HG02970 (cell line): Measurements from ENCODE around the gene CALML3.

Experiments used
- ATAC-seq: cut with Tn5 transposase; IDR thresholded peaks from one replicate; pipeline ENCODE4 v1.9.1; 2021; ENCODE audit warnings: mild to moderate bottlenecking, moderate library complexity, moderate number of reproducible peaks; ENCODE audit not compliant: unreplicated experiment, low FRiP score

Gene CALML3

DNA sequence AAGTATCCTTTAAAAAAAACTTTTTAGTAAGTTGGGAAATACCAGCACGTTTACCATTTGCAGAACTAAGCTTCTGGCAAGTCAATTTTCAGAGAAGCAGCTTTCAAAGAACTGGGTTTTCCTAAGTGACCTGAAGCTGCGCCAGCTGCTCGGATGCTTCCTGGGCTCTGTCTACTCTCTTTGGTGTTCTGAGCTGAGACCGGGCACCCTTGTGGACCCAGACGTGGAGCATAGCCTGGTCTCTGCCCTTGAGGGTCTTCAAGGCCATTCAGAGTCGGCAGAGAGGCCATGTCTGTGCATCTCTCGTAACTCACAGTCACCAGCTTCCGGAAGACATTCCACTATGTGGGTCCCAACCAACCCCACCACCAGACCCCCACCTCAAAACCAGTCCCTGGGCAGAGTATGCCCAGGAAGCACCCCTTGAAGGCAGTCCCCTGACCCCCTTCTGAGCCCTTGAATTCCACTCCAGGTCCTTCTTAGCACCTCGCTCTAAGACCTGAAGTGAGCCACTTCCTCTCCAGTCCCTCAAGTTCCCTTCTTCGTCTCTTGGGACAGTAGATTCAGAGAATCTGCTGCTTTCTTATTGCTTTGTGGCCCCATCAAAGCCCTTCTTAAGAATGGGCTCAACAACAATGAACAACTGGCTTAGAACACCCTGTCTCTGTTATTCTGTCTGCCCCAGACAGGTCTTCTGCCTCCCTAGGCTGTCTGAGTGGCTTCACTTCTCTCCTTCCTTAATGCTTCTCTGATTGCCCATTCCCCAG, 33.9 kb upstream of the CALML3 start:
- ATAC-seq = no peak

DNA sequence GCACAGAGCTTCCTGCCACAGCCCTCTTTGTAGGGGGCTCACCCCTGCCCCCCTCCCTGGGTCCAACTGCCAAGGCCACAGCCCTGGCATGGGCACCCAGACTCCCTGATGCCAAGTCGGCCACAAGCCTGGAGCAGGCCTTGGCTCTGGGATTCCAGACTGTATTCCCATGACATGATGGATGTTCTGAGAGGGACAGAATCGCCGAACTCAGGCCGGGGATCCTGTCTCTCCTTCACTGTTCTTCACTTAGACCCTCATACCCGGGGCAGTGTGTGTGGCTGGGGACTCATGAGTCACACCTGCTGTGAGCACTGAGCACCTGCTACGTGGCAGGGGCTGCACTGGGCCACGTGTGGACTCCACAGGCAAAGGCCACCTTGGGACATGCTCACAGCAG, 33.3 kb upstream of the CALML3 start:
- no peak for ATAC-seq

DNA sequence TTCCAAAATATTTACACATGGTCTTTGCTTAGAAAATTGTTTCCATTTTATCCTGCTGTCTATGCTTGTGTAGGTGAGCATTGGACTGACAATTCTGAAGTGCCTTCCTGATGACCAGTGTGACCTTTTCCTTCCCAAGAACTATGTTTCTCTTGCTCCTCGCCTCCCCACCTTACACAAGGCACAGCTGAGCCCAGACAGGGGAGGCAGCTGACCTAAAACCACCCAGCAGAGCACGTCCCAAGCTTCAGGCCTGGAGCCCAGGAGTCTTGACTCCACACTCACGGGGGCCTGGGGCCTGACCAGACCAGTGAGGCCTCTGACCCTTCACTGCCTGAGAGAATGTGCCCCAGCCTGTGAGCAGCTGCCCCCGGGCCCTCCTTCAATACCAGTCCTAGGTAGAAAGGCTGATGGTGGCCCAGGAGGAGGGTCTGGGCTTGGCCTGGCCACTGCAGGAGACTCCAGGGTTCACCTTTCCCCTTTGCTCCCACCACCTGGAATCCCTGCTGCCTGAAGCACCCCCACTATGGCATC, 32.4 kb upstream of the CALML3 start:
- no peak for ATAC-seq

DNA sequence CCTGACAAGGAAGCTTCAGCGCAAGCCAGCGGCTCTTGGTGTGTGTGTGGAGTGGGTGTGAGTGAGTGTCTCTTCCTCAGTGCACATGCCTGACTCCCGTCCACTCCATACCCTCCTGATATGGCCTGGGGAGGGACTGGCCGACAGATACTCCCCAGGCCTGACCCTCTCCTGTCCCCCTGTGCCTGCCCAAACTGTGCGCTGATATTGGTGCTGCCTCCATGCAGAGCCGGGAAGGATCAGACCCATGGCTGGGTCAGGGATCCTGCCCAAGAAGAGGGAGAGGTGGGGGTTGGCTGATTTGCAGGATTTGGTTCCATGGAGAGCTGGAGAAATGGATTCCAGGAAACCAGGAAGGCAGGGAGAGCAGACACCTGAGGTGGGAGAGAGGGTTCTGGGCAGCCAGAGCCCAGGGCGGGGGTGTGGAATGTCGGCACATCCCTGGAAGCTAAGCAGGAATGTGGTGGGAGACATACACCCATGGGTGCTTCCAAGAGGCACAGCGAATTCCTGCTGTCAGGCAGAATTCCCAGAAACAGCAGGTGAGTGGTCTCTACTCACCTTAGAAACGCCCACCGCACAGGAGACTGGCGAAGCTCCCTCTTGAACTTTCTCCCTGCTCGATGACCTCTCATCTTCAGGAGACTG, 31.7 kb upstream of the CALML3 start:
- no peak for ATAC-seq

DNA sequence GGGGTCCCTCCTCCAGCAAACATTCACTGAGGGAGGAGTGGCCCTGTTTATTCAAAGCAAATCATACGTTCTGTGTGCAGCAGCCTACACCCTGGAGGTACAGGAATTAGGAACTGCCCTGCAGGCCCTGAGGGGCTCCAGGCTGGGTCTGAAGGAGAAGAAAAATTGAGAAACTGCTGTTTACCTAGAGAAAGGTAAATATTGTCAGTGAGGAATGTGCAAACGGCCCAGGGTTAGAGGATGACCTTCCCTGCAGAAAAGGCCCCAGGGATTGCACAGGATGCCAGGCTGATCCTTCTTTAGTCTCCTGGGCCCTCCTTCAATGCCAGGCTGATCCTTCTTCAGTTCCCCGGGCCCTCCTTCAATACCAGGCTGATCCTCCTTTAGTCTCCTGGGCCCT, 31.1 kb upstream of the CALML3 start:
- ATAC-seq = no peak

DNA sequence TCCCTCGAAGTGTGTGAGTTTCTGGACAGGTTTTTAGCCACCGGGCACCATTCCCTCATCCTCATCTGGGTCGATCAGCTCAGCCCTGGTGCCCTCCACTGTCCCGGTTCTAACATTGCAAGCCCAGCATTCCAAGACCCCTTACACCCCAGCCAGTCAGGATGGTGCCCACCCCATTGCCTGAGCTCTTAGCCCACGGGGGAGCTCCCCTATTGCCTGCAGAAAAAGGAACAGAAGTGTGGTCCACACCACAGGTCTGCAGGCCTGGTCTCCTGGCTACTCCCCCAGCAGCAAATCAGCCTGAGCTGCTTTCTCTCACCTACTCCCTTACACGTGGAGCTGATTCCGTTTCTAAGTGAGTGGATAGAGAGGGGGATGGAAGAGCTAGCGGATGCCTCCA, 30.1 kb upstream of the CALML3 start:
- ATAC-seq = no peak

DNA sequence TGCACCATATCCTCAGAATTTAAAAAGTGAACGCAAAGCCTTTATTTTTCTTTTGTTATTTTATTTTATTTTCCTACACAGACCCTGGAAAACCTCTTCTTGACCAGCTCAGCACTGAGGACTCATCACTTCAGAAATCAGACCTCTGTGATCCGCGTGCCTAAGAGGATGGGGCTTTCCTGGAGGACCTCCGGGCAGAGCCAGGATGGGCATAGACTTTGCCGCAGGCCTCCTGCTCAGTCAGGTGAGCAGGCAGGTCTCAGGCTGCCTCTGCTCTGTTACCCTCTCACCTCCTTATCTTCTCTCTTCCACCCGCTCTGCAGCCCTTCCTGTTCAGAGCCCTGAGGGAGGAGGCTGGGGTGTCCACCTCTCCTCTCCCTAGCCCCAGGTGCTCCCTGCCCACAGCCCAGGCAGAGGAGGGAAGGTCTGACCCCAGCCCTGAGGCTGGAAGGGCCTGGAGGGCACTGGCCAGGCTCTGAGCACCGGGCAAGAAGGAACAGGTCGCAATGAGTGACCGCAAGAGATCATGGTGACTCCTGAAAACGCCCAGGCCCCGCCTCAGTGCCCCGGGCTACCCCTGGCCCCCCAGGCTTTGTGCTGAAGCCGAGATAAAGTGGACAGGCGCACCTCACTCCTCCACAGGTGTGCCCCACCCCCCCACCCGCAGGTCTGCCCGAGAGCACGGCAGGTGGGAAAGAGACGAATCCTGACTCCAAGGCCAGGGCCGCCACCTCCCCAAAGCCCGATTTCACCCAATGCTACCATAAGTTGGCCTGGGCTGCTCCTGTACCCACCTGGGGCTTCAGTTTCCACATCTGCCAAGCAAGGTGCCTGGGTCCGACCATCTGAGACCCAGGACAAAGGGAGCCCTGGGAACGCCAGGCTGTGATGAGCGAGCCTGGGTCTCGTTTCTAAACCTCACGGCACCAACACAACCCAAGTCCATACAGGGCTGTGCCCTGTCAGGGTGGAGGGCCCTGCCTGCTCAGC, 28.2 kb upstream of the CALML3 start:
- ATAC-seq = no peak

DNA sequence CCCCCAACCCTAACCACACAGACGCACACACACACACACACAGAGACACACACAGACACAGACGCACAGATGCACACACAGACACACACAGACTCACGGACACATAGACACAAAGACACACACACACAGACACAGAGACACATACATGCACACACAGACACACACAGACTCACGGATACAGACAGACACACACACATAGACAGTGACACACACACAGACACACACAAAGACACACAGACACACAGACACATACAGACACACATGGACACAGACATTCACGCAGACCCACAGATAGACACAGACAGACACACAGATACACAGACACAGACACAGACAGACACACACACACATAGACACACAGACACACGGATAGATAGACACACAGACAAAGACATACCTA, 27.5 kb upstream of the CALML3 start:
- no peak for ATAC-seq

DNA sequence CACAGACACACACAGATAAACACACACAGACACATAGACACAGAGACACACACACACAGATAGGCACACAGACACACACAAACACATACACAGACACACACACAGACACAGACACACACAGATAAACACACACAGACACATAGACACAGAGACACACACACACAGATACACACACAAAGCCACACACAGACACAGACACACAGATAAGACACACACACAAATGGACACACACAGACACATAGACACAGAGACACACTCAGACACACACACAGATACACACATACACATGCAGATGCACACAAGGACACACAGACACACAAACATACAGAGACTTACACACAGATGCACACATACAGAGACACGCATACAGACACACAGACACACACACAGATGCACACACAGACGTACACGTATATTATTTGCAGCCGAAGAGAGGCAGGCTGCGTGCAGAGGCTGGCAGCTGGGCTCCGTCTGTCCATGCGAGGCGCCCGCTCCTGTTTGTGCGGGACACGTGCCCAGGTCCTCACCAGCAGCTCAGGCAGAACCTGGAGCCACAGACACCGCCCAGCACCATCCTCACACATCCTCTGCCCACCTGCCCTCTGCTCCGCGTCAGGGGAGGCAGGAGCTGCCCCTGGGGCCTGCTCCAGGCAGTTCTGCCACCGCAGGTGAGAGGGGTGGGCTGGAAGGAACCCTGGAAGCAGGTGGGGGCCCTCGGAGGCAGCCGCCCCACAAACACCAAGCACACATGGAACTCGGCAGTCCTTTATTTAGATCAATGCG, 26.6 kb upstream of the CALML3 start:
- no peak for ATAC-seq

DNA sequence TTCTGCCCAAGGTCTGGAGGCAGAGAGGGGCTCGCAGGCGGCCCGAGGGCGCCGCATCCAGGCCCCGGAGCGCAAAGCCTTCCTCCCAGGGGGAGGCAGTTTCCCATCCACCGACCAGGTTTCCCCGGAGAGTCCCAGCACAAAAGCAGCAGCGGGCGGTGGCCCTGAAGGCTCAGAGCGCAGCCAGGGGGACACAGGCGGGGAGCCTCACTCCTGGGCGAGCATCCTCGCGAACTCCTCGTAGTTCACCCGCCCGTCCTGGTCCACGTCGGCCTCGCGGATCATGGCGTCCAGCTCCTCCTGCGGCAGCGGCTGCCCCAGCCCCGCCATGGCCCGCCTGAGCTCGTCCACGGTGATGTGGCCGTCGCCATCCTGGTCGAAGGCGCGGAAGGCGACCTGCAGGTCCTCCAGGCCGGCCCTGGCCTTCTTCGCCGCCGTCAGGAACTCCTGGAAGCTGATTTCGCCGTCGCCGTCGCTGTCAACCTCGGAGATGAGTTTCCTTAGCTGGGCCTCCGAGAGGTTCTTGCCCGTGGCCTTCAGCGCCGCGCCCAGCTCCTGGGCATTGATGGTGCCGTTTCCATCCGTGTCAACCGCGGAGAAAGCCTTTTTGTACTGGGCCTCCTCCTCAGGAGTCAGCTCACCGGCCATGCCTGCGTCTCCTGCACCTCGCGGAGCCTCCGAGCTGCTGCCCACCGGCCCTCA, 25.8 kb upstream of the CALML3 start:
- ATAC-seq = no peak

DNA sequence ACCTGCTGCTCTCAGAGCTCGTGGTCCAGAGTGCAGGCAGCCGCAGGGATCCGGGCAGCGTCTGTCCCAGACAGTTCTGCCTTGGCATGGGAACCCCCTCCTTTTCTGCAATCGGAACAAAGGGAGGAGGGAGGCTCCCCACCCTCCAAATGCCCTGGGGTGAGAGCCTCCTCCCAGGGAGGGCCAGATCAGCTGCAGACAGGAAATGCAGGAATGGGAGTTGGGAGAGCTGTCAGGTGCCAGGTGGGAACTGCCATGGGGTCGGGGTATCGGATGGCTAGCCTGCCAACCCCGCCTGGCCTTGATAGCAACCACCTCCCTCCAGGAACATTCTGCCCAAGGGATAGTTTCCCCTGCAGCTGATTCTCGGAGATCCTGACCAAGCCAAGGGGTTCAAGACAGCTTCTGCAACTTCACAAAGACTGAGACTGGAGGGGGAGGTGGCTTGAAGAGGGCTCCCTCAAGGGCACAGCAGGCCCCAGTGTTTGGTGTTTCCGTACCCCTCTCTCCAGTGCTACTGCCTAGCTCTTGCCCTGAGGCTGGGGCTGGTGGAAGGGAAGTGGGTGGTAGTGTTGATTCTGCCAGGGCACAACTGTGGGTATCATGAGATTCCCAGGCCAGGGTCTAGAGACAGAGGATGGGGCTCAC, 25.1 kb upstream of the CALML3 start, which contains the start of gene CALML5:
Gene CALML5 (minus strand): TSS at position 78 of the 648 bp plus-strand sequence. CDS start 132 bp downstream, outside the sequence.
- ATAC-seq = no peak

DNA sequence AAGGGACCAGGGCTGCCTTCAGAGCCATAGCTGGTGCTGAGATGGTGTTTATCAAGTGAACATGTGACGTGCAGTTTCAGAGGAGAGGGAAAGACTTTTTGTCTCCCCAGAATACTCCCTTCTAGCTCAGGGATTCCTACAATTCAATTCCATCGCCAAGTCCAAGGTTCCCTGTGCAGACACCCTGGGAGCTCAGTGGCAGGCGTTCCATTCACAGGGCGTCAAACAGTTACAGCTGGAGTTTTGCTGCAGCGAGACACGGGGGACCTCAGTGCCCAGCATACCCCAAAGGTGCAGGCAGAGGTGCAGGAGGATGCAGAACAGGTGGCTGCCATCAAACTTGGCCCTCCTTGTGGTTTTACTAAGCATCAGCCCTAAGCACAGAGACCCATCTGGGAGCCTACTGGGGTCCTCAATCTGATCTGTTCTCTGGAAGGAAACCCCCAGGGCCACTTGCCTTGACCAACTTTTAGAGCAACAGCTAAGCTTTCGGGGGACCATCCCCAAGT, 24.5 kb upstream of the CALML3 start:
- no peak for ATAC-seq

DNA sequence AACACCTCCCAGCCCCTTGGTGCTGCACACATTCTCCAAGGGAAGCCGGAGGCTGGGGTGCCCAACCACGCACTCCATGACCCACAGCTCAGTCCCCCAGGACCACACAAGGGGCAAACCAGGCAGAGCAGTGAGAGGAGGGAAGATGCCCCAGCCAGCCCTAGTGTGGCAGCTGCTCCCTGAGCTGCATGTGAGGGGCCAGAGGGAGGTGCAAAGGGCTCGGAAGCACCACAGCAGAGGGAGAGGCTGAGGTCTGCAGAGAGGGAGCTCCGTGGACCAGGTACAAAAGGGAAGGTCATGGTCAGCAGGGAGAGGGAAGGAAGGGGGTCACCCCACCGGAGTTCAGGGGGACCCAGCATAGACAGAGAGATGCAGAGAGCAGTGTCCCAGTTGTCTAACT, 23.9 kb upstream of the CALML3 start:
- no peak for ATAC-seq

DNA sequence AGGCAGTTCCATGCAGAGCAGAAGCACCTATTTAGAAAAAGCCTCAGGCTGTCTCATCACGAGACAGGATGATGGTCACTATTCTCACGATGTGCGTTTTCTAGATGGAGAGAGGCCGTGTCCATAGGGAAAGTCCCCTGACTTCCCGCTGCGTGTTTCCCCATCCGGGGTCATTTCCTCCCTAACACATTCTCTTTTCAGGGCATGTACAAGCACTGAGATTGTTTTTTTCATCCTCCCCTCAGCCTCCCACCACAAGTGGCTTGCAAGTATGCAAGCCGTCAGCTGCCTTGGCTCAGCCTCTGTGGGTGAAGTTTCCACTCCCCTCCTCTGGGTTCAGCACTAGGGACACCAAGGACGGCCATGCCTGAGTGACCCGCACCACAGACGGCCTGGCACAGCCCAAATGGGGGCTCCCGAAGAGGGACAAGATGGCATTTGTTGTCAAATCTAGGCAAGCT, 22.7 kb upstream of the CALML3 start:
- no peak for ATAC-seq

DNA sequence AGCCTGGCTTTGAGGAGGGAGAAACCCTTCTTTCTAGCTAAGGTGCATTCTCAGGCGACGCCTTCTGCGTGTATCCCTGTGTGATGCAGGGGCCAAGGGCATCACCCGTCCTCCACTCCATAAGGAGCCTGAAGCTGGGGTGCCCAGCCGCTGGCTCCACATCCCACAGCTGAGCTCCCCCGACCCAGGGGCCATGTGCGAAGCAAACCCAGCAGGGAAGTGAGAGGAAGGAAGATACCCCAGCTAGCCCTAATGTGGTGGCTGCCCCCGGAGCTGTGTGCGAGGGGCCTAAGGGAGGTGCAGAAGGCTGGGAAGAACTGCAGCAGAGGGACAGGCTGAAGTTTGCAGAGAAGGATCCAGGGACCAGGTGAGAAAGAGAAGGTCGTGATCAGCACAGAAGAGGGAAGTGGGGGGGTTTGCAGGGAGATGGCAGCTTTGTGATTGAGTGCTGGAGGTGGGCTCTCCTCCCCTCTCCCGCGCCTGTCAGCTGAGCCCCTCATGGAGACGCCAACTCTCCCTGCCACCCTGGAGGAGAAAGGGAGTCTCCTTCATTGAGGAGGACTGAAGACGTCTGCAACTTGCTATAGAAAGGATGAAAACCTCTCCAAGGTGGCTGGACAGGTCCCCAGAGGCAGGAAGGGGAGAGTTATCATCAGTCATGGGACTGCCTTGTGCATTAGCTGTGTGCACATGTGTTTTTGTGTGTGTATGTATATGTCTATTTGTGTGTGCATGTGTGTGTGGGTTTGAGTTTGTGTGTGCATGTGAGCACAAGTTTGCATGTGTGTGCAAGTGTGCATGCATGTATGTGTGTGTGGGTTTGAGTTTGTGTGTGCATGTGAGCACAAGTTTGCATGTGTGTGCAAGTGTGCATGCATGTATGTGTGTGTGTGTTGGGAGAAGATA, 21.9 kb upstream of the CALML3 start:
- no peak for ATAC-seq

DNA sequence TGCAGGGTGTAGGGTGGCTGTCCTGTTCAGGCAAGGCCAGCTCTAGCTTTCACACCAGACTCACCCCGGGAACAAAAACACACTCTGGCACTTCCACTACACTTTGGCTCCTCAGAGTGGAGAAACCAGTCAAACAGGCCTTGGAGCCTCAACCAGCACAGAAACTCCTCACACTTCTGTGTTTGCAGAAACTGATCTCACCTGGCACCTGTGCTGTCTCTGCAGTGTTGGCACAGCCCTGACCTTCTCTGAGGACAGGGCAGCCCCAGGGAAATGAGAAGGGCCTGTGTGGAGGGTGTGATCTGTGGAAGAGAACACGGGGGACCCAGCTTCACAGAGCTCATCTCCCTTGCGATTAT, 21.3 kb upstream of the CALML3 start:
- no peak for ATAC-seq
